GM12878 (cell line): ENCODE results near the gene ESPL1. TPM values are rescaled to one million over a fixed set of nuclear protein-coding genes. Genes with fewer than 3 reads are reported as not detected.

Experiments used
- ATAC-seq: fragments of 200-7000 bp; cut with Tn5 transposase; 3 replicates; pipeline ENCODE4 v1.9.1; 2020; ENCODE audit warnings: mild to moderate bottlenecking, moderate library complexity
- BruUV-seq: library from RNA; stranded (reverse); fragments of 400-500 nt; replicated peaks from 2 replicates; lab custom pipeline; 2021; lab: Mats Ljungman, UMichigan
- CTCF ChIA-PET: fragments of 300-600 bp; sonication (Branson Sonifier 250); formaldehyde crosslinking; extraction: SDS; loops from one replicate; lab custom pipeline; 2021; ENCODE audit warnings: inconsistent platforms; lab: Yijun Ruan, JAX
- POLR2A ChIA-PET: fragments of 350-600 bp; formaldehyde crosslinking; extraction: SDS; loops from one replicate; lab custom pipeline; 2021; ENCODE audit warnings: inconsistent platforms; lab: Charles Lee
- RAD21 ChIA-PET: fragments of 300-600 bp; sonication (Branson Sonifier 250); formaldehyde crosslinking; loops from one replicate; lab custom pipeline; 2023; ENCODE audit warnings: antibody characterized with exemption; ENCODE audit not compliant: unreplicated experiment; lab: Charles Lee
- SMC1A ChIA-PET: fragments of 300-600 bp; sonication (Branson Sonifier 250); formaldehyde crosslinking; loops from one replicate; lab custom pipeline; 2023; ENCODE audit not compliant: unreplicated experiment, uncharacterized antibody; lab: Charles Lee
- DNase-seq: peaks from one replicate; pipeline ENCODE4 v3.0.0-alpha.2; 2011; ENCODE audit warnings: low read depth, low spot score
- FAIRE-seq: peaks from 3 replicates; lab custom pipeline; 2011; peaks lifted over from hg19 to GRCh38; lab: Jason Lieb, UNC
- H2AFZ ChIP-seq: 2 replicates; pipeline ENCODE4 v1.6.0; 2011; ENCODE audit warnings: low read depth, low read length, control low read depth; ENCODE audit not compliant: control insufficient read depth
- H3K27ac ChIP-seq: 2 replicates; pipeline ENCODE4 v1.5.1; 2011; ENCODE audit warnings: control low read depth; ENCODE audit not compliant: control insufficient read depth, insufficient read depth
- H3K27me3 ChIP-seq, 2 experiments: replicated peaks in 1 of 2; 2 replicates each; pipeline versions ENCODE4 v1.6.0 to v1.6.1; 2011; ENCODE audit warnings: low read length in 1 of 2; ENCODE audit not compliant: control insufficient read depth in 2 of 2, insufficient read depth in 2 of 2
- H3K36me3 ChIP-seq, 2 experiments: 2 replicates each; pipeline ENCODE4 v1.5.1; 2011; ENCODE audit warnings: low read length in 1 of 2; ENCODE audit not compliant: control insufficient read depth in 2 of 2, insufficient read depth in 2 of 2
- H3K4me1 ChIP-seq: 2 replicates; pipeline ENCODE4 v1.6.1; 2011; ENCODE audit warnings: mild to moderate bottlenecking, low read length, moderate library complexity, mixed read lengths; ENCODE audit not compliant: control insufficient read depth, insufficient read depth
- H3K4me2 ChIP-seq: 2 replicates; pipeline ENCODE4 v1.6.0; 2011; ENCODE audit warnings: control low read depth; ENCODE audit not compliant: control insufficient read depth, insufficient read depth
- H3K4me3 ChIP-seq: fragments of 200-600 bp; sonication (generic); 2 replicates; pipeline ENCODE4 v1.5.1; 2016
- H3K79me2 ChIP-seq: 2 replicates; pipeline ENCODE4 v1.6.0; 2011; ENCODE audit warnings: low read length; ENCODE audit not compliant: control insufficient read depth, insufficient read depth
- H3K9ac ChIP-seq: 2 replicates; pipeline ENCODE4 v1.8.0; 2011; ENCODE audit warnings: low read length, control low read depth, mixed read lengths; ENCODE audit not compliant: control insufficient read depth, insufficient read depth
- H3K9me3 ChIP-seq: replicated peaks from 3 replicates; pipeline ENCODE4 v1.5.1; 2011; ENCODE audit warnings: mild to moderate bottlenecking, low read length; ENCODE audit not compliant: control insufficient read depth, insufficient read depth
- H4K20me1 ChIP-seq: 2 replicates; pipeline ENCODE4 v1.6.0; 2011; ENCODE audit not compliant: control insufficient read depth, insufficient read depth
- ATF7 ChIP-seq: fragments of 450-650 bp; IDR thresholded peaks from 2 replicates; pipeline ENCODE4 v1.6.1; 2016; ENCODE audit warnings: low read depth, mild to moderate bottlenecking
- BMI1 ChIP-seq: fragments of 450-650 bp; IDR thresholded peaks from 2 replicates; pipeline ENCODE4 v1.6.1; 2016; ENCODE audit warnings: mild to moderate bottlenecking, moderate library complexity, borderline replicate concordance
- GABPA ChIP-seq: IDR thresholded peaks from 2 replicates; pipeline ENCODE4 v1.6.1; 2014; ENCODE audit warnings: antibody characterized with exemption, low read depth, mild to moderate bottlenecking, inconsistent platforms
- RELA ChIP-seq: fragments of 450-650 bp; IDR thresholded peaks from 2 replicates; pipeline ENCODE4 v1.8.0; 2014; ENCODE audit warnings: borderline replicate concordance; ENCODE audit not compliant: partially characterized antibody
- SMAD5 ChIP-seq: IDR thresholded peaks from 2 replicates; pipeline ENCODE4 v1.6.1; 2016; ENCODE audit warnings: antibody characterized with exemption, low read depth
- TCF7 ChIP-seq: IDR thresholded peaks from 2 replicates; pipeline ENCODE4 v1.6.1; 2014; ENCODE audit warnings: antibody characterized with exemption, borderline replicate concordance
- WGBS: methylation state at CpG from one replicate; pipeline ENCODE4 v1.1.6; 2016; ENCODE audit warnings: low lambda C conversion rate; ENCODE audit not compliant: insufficient replicate concordance, insufficient coverage; ENCODE audit errors: missing lambda C conversion rate; 5-methylcytosine and 5-hydroxymethylcytosine counted together
- in situ Hi-C: fragments of 300-500 bp; cut with MboI; formaldehyde crosslinking; loops from 9 replicates; pipeline ENCODE4 v1.14.3; 2018; ENCODE audit warnings: mixed read lengths
- intact Hi-C: fragments of 100-400 bp; cut with micrococcal nuclease; formaldehyde crosslinking; loops from one replicate; pipeline ENCODE4 v1.14.2; 2022; ENCODE audit not compliant: unreplicated experiment
- polyA plus RNA-seq, 11 experiments: library from polyadenylated mRNA; depleted of rRNA in 4 of 11; unstranded in 6 of 11; stranded (reverse) in 5 of 11; fragments of >200 nt; fragmentation: Nextera tagmentation in 4 of 11; fragmentation: Illumina TruSeq in 1 of 11; extraction: Ambion mirVana in 4 of 11; extraction: Trizol in 1 of 11; gene quantifications; 1 replicate in 1 of 11; 2 replicates in 10 of 11; pipeline versions ENCODE4 v1.2.1 to v1.2.3, GENCODE V29; 2011 to 2016; ENCODE audit warnings: inconsistent platforms in 2 of 11, missing spikeins in 2 of 11, low read depth in 1 of 11
- total RNA-seq, 4 experiments: library from RNA; depleted of rRNA in 3 of 4; stranded (reverse); fragments of >200 nt in 3 of 4; fragmentation: Illumina TruSeq in 1 of 4; extraction: Trizol in 1 of 4; gene quantifications; 2 replicates each; pipeline versions ENCODE4 v1.2.1 to v1.2.3, GENCODE V29; 2013 to 2021
- TF ChIP-seq, protein P1 (sequence below): fragments of 150-350 bp; IDR thresholded peaks from 2 replicates; pipeline ENCODE4 v1.6.1; 2016; ENCODE audit warnings: low read depth, low read length

The ESPL1 gene
- total and polyA plus RNA-seq, 10 of the 15 experiments (the other 5 are each of a cell fraction or from before 2014, with no cell fraction given), result 2.1 to 61.9 (median 21.2) TPM

DNA sequence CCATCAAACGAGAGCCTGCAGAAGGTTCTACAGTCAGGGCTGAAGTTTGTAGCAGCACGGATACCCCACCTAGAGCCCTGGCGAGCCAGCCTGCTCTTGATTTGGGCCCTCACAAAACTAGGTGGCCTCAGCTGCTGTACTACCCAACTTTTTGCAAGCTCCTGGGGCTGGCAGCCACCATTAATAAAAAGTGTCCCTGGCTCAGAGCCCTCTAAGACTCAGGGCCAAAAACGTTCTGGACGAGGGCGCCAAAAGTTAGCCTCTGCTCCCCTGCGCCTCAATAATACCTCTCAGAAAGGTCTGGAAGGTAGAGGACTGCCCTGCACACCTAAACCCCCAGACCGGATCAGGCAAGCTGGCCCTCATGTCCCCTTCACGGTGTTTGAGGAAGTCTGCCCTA, 18.3 kb downstream of the ESPL1 start:
- H3K27me3 ChIP-seq, result no peaks in the 10 kb centered on the region
- BruUV-seq, result no TSS peak
- CTCF ChIA-PET, result interaction anchor here (0.6 to 12.9 kb wide), 8 partner anchors 8 to 190 kb away, joined by 3 to 315 read pairs (median 16); partner anchors contain the start of genes ESPL1, ITGB7 and PFDN5
- TF ChIP-seq, protein P1, sequence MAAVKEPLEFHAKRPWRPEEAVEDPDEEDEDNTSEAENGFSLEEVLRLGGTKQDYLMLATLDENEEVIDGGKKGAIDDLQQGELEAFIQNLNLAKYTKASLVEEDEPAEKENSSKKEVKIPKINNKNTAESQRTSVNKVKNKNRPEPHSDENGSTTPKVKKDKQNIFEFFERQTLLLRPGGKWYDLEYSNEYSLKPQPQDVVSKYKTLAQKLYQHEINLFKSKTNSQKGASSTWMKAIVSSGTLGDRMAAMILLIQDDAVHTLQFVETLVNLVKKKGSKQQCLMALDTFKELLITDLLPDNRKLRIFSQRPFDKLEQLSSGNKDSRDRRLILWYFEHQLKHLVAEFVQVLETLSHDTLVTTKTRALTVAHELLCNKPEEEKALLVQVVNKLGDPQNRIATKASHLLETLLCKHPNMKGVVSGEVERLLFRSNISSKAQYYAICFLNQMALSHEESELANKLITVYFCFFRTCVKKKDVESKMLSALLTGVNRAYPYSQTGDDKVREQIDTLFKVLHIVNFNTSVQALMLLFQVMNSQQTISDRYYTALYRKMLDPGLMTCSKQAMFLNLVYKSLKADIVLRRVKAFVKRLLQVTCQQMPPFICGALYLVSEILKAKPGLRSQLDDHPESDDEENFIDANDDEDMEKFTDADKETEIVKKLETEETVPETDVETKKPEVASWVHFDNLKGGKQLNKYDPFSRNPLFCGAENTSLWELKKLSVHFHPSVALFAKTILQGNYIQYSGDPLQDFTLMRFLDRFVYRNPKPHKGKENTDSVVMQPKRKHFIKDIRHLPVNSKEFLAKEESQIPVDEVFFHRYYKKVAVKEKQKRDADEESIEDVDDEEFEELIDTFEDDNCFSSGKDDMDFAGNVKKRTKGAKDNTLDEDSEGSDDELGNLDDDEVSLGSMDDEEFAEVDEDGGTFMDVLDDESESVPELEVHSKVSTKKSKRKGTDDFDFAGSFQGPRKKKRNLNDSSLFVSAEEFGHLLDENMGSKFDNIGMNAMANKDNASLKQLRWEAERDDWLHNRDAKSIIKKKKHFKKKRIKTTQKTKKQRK, result no peak
- TF ChIP-seq RELA (no peak), GABPA (no peak), ATF7 (no peak), SMAD5 (no peak), TCF7 (no peak), BMI1 (no peak)
- TF ChIP-seq, all 136 proteins: peak for 0
- Histone ChIP-seq H3K36me3 (peaks cover 30 to 31% of the 10 kb centered on the region in 2 experiments), H3K79me2 (no peaks in the 10 kb centered on the region), H2AFZ (no peak overlapping the region), H3K9ac (no peak overlapping the region), H4K20me1 (no peaks in the 10 kb centered on the region), H3K4me3 (no peak overlapping the region), H3K9me3 (no peaks in the 10 kb centered on the region), H3K4me1 (no peaks in the 10 kb centered on the region), H3K27ac (no peak overlapping the region), H3K4me2 (no peak overlapping the region)
- POLR2A ChIA-PET, result interaction anchor here (0.5 to 1.1 kb wide), 2 partner anchors 8 to 126 kb away, joined by 3 read pairs; no protein-coding TSS in a partner anchor
- RAD21 ChIA-PET, result interaction anchor here (1.1 to 8.2 kb wide), 7 partner anchors 17 to 221 kb away, joined by 3 to 102 read pairs (median 5); no protein-coding TSS in a partner anchor
- ATAC-seq (no peak), FAIRE-seq (no peak), DNase-seq (no peak)
- SMC1A ChIA-PET, result interaction anchor here (0.8 to 10.8 kb wide), 9 partner anchors 9 to 221 kb away, joined by 3 to 96 read pairs (median 4); partner anchors contain the start of genes AAAS, ESPL1, PFDN5 and SPRYD3
- in situ Hi-C loops, result loop anchor here (5.0 kb wide), 2 partner anchors 74 to 124 kb away; no protein-coding TSS in a partner anchor
- 81% methylated on average over 9 of the region's 9 CpGs for WGBS
- intact Hi-C loops, result no loop called here
